ENCODE measurements around the gene DLGAP1.

DNA sequence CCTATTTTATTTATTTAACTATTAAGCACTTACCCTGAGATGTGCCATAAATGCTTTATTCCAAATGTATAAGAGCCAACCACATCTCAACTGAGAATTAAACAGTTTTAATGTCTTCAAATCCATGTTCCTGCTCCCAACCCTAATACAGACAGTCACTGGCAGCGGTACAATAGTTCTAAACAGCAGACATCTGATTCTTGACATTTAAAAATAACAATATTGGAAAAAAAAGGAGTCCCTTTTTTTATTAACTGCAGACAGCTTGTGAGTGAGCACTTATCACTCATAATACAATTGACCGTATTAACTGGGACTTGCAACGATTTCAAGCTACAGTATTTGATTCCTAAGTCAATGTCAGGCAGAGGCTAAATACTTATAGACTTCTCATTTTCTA lies 580.5 kb downstream of the DLGAP1 start:
- TF ChIP-seq EZH2 (IDR thresholded peaks at IDR 0.05) = no peak
- TF ChIP-seq, protein P1, sequence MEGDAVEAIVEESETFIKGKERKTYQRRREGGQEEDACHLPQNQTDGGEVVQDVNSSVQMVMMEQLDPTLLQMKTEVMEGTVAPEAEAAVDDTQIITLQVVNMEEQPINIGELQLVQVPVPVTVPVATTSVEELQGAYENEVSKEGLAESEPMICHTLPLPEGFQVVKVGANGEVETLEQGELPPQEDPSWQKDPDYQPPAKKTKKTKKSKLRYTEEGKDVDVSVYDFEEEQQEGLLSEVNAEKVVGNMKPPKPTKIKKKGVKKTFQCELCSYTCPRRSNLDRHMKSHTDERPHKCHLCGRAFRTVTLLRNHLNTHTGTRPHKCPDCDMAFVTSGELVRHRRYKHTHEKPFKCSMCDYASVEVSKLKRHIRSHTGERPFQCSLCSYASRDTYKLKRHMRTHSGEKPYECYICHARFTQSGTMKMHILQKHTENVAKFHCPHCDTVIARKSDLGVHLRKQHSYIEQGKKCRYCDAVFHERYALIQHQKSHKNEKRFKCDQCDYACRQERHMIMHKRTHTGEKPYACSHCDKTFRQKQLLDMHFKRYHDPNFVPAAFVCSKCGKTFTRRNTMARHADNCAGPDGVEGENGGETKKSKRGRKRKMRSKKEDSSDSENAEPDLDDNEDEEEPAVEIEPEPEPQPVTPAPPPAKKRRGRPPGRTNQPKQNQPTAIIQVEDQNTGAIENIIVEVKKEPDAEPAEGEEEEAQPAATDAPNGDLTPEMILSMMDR (IDR thresholded peaks at IDR 0.05) = no peak
